Esophagus muscularis mucosa (tissue), 4 donors: Measurements from ENCODE around the gene GNPDA1. TPM values are rescaled to one million over a fixed set of nuclear protein-coding genes. Genes with fewer than 3 reads are reported as not detected.
A peak's percentile ranks its signal among the peaks of the same experiment; 100 is the strongest.

Experiments
- DNase-seq: peaks from one replicate; pipeline ENCODE4 v3.0.0-alpha.2; 2017; ENCODE audit errors: extremely low spot score
- H3K27ac ChIP-seq, 4 donors: fragments of 200-600 bp; sonication (generic); replicated peaks in 1 of 4; 1 replicate in 3 of 4; 2 replicates in 1 of 4; pipeline ENCODE4 v1.5.1; 2016 to 2019; ENCODE audit warnings: mild to moderate bottlenecking in 1 of 4
- H3K27me3 ChIP-seq, 4 donors: fragments of 200-600 bp; sonication (generic); one replicate each; pipeline versions ENCODE4 v1.5.1 to v1.6.0; 2016 to 2019
- H3K36me3 ChIP-seq, 4 donors: fragments of 200-600 bp; sonication (generic); one replicate each; pipeline ENCODE4 v1.5.1; 2016 to 2019
- H3K4me1 ChIP-seq, 4 donors: fragments of 200-600 bp; sonication (generic); one replicate each; pipeline ENCODE4 v1.5.1; 2016 to 2019
- H3K4me3 ChIP-seq, 4 donors: fragments of 200-600 bp; sonication (generic); 1 replicate in 2 of 4; 2 replicates in 2 of 4; pipeline ENCODE4 v1.5.1; 2016 to 2019; ENCODE audit warnings: mild to moderate bottlenecking in 4 of 4, moderate library complexity in 1 of 4
- H3K9me3 ChIP-seq, 4 donors: fragments of 200-600 bp; sonication (generic); 1 replicate in 3 of 4; 2 replicates in 1 of 4; pipeline ENCODE4 v1.5.1; 2016 to 2019
- EP300 ChIP-seq: sonication (generic); formaldehyde crosslinking; IDR thresholded peaks from one replicate; pipeline ENCODE4 v1.6.1; 2017; ENCODE audit warnings: antibody characterized with exemption
- POLR2A ChIP-seq: fragments of 450-650 bp; IDR thresholded peaks from one replicate; pipeline ENCODE4 v1.6.1; 2017; ENCODE audit warnings: antibody characterized with exemption, moderate library complexity, mild to moderate bottlenecking, low read depth
- POLR2AphosphoS5 ChIP-seq, 2 donors: sonication (generic); formaldehyde crosslinking; IDR thresholded peaks; one replicate each; pipeline ENCODE4 v1.6.1; 2017; ENCODE audit warnings: antibody characterized with exemption in 2 of 2
- WGBS: methylation state at CpG from one replicate; pipeline ENCODE4 v1.1.5; 2018; 5-methylcytosine and 5-hydroxymethylcytosine counted together
- intact Hi-C: fragments of 100-400 bp; cut with DNase I; formaldehyde crosslinking; loops from one replicate; pipeline ENCODE4 v1.15.1; 2023
- total RNA-seq, 4 donors: library from RNA; depleted of rRNA; stranded (reverse); fragments of >200 nt; gene quantifications; one replicate each; pipeline versions ENCODE4 v1.1.0 to v1.2.1, GENCODE V29; 2016
- TF ChIP-seq, protein P1 (sequence below), 3 experiments: fragments of 200-600 bp in 2 of 3; fragments of 450-650 bp in 1 of 3; sonication (generic) in 2 of 3; IDR thresholded peaks; one replicate each; pipeline ENCODE4 v1.5.1; 2017 to 2019; ENCODE audit warnings: antibody characterized with exemption in 3 of 3, mild to moderate bottlenecking in 2 of 3, moderate library complexity in 1 of 3

GNPDA1 gene
- total RNA-seq, 4 donors from 2014 or later = 19.5 to 52.4 (median 35.4) TPM

DNA sequence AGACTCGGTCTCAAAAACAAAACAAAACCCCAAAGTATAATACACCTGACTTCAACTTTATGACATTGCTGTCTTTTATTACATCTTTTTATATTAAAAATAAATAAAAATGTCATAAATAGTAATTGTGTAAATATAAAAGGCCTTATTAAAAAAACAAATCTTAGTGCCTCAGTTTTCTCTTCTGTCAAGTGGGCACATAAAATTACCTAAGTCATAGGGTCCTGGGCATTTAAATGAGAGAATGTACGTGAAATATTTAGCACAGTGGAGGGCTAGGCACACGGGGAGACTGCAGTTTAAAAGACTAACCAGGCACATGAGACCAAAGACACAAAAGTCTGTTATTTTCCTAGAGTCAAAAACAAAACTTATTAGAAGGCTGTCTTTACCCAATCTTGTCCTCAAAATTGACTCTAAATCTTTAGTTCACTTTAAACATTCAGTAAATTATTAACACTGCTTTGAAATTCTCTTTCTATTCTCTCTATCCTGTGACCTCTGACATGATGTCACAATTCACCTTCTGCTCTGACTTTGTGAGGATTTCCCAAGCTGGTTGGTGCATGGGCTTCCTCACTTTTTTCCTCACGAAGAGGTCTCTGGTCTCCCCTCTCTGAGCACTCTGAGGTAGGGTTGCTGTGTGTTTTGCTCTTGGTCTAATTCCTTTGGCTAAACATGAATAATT is 46.4 kb downstream of the GNPDA1 start:
- Histone ChIP-seq H3K27ac (no peak overlapping the region), H3K9me3 (no peaks in the 10 kb centered on the region), H3K4me1 (peaks cover 13 to 29% (median 23%) of the 10 kb centered on the region in 4 donors), H3K27me3 (no peaks in the 10 kb centered on the region), H3K36me3 (peaks cover 0 to 7% (median 2%) of the 10 kb centered on the region in 4 donors), H3K4me3 (no peak overlapping the region)
- TF ChIP-seq POLR2AphosphoS5 (IDR thresholded peaks at IDR 0.05) = no peak
- TF ChIP-seq POLR2A = no peak
- TF ChIP-seq, protein P1, sequence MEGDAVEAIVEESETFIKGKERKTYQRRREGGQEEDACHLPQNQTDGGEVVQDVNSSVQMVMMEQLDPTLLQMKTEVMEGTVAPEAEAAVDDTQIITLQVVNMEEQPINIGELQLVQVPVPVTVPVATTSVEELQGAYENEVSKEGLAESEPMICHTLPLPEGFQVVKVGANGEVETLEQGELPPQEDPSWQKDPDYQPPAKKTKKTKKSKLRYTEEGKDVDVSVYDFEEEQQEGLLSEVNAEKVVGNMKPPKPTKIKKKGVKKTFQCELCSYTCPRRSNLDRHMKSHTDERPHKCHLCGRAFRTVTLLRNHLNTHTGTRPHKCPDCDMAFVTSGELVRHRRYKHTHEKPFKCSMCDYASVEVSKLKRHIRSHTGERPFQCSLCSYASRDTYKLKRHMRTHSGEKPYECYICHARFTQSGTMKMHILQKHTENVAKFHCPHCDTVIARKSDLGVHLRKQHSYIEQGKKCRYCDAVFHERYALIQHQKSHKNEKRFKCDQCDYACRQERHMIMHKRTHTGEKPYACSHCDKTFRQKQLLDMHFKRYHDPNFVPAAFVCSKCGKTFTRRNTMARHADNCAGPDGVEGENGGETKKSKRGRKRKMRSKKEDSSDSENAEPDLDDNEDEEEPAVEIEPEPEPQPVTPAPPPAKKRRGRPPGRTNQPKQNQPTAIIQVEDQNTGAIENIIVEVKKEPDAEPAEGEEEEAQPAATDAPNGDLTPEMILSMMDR (IDR thresholded peaks at IDR 0.05) = no peak
- no peak for TF ChIP-seq EP300
- 79% methylated on average over 4 of the region's 4 CpGs for WGBS
- intact Hi-C loops = no loop called here
- no peak for DNase-seq

DNA sequence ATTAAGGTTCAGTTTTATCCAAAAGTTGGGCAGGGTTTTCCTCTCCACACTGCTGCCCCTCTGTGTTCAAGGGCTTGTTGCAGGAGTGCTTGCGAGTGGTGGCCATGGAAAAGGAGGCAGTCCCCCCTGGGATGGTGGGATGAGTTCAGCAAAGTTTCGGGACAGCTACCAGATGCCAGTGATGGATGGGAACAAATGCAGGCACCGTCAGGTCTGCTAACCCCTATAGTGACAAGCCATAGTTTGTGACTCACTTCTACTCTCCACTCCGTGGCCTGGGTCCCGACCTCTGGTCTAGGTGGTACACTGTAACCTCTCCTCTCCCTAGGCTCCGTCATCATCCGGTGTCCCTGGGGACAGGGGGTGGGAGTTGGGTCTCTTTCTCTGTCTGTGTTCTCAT is 47.8 kb downstream of the GNPDA1 start:
- no peak overlapping the region for H3K4me3 ChIP-seq
- no peaks in the 10 kb centered on the region for H3K9me3 ChIP-seq
- no peaks in the 10 kb centered on the region for H3K36me3 ChIP-seq
- H3K27ac ChIP-seq = no peak overlapping the region
- DNase-seq = peak; percentile 47
- H3K4me1 ChIP-seq = peaks cover 7 to 23% (median 21%) of the 10 kb centered on the region in 4 donors
- 60% methylated on average over 7 of the region's 7 CpGs for WGBS
- peaks cover 0 to 3% (median 0%) of the 10 kb centered on the region in 4 donors for H3K27me3 ChIP-seq
- TF ChIP-seq POLR2A = no peak
- TF ChIP-seq EP300 = no peak
- intact Hi-C loops = no loop called here

DNA sequence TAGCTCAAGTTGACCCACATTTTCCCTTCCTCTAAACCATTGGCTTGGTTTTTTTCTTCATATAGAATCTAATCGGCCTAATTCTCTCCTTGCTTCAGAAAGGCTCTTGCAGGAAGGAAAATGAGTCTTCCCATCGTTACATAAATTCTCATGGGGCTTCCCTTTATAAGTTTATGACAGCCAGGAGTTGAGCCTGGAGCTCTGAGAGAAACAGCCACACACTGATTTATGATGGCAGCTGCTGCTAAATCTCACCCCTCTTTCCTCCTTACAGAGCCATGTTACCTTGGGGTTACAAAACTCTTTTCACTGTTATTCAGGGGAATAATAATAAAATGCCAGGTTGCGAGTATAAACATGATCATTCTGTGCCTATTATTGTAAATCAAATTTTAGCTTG is 49.1 kb downstream of the GNPDA1 start:
- WGBS = 46% methylated on average over 3 of the region's 3 CpGs
- peaks cover 0 to 11% (median 0%) of the 10 kb centered on the region in 4 donors for H3K27me3 ChIP-seq
- DNase-seq = no peak
- H3K4me3 ChIP-seq = no peak overlapping the region
- H3K27ac ChIP-seq = no peak overlapping the region
- peaks cover 19 to 30% (median 25%) of the 10 kb centered on the region in 4 donors for H3K4me1 ChIP-seq
- no peaks in the 10 kb centered on the region for H3K36me3 ChIP-seq
- no peak for TF ChIP-seq EP300
- no peak for TF ChIP-seq POLR2A
- TF ChIP-seq, protein P1 (IDR thresholded peaks at IDR 0.05) = no peak
- intact Hi-C loops = no loop called here
- H3K9me3 ChIP-seq = no peaks in the 10 kb centered on the region

DNA sequence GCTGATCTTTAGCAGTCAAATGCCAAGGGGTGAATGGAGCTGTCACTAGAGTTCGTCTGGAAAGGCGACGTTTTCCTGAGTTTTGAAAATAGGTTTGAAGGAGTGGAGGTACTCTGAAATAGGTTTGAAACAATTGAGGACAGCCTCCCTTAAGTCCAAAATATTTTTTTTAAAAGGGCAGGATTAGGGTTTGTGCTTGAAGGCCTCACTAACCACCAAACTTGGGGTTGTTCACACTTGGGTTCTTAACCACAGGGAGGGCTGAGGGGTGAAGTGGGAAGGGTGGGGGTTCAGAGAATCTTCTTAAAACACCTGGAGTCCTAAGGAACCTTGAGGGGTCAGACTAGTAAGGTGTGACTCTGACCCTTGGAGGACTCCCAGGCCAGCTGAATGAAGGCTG is 51.4 kb downstream of the GNPDA1 start:
- Histone ChIP-seq H3K4me3 (no peak overlapping the region), H3K27ac (no peak overlapping the region)
- intact Hi-C loops = loop anchor here (2.0 kb wide), 1 partner anchor 83 kb away; the partner anchor contains the start of gene PCDH1

More for the DNA sequence above, 51.4 kb downstream of the GNPDA1 start:
- Histone ChIP-seq H3K4me1 (peaks cover 29 to 44% (median 37%) of the 10 kb centered on the region in 4 donors), H3K36me3 (no peaks in the 10 kb centered on the region), H3K9me3 (no peaks in the 10 kb centered on the region), H3K27me3 (peaks cover 0 to 11% (median 0%) of the 10 kb centered on the region in 4 donors)
- DNase-seq = peak; percentile 57
- TF ChIP-seq, protein P1 (IDR thresholded peaks at IDR 0.05) = no peak
- TF ChIP-seq POLR2AphosphoS5 (IDR thresholded peaks at IDR 0.05) (no peak), POLR2A (no peak), EP300 (no peak)
- WGBS = 83% methylated on average over 3 of the region's 3 CpGs
